ENCODE data around the gene DGLUCY.

GRCh38 chr14:91273273-91273884 is 159.5 kb downstream of the DGLUCY start:
- TF ChIP-seq CTCF (IDR thresholded peaks at IDR 0.05 in 8 of 11, conservative IDR thresholded peaks at IDR 0.05 in 3 of 11), result no peak
- no peak for TF ChIP-seq POLR2A (IDR thresholded peaks at IDR 0.05)
- peak in 1 of 3 donors; percentile 3 for TF ChIP-seq POLR2AphosphoS5 (IDR thresholded peaks at IDR 0.05)

Data from spleen (tissue), 7 donors.